ENCODE data around the gene RTKN.
A peak's percentile ranks its signal among the peaks of the same experiment; 100 is the strongest.
"Not testable (repeated sequence)": the region's sequence is repeated elsewhere in the genome, so short reads cannot be mapped to it uniquely, and the experiment has no call there.

RTKN gene

GRCh38 chr2:74439373-74439772 lies 2.4 kb downstream of the RTKN start:
- no peak for DNase-seq (ENCODE audit: low read depth, low spot score)

- DNase-seq (ENCODE audit: low read depth, low spot score): no peak
These were observed 3.5 kb downstream of the RTKN start for GRCh38 chr2:74438248-74438647.

- DNase-seq (ENCODE audit: low read depth, low spot score): no peak
These were observed 4.7 kb downstream of the RTKN start for GRCh38 chr2:74436848-74437695.

- no peak for DNase-seq (ENCODE audit: low read depth, low spot score)
These were observed 5.5 kb downstream of the RTKN start for GRCh38 chr2:74436111-74436805.

GRCh38 chr2:74430502-74430901 lies 11.2 kb downstream of the RTKN start:
- DNase-seq (ENCODE audit: low read depth, low spot score): no peak

GRCh38 chr2:74429487-74430451 lies 12.0 kb downstream of the RTKN start:
- DNase-seq (ENCODE audit: low read depth, low spot score): no peak

- DNase-seq (ENCODE audit: low read depth, low spot score): no peak
These were observed 13.1 kb downstream of the RTKN start for GRCh38 chr2:74428675-74429074.

- no peak for DNase-seq (ENCODE audit: low read depth, low spot score)
These were observed 14.2 kb downstream of the RTKN start for GRCh38 chr2:74427551-74427950.

GRCh38 chr2:74426181-74426758 lies 15.5 kb downstream of the RTKN start:
- DNase-seq (ENCODE audit: low read depth, low spot score): no peak

GRCh38 chr2:74425523-74425922 lies 16.2 kb downstream of the RTKN start:
- DNase-seq (ENCODE audit: low read depth, low spot score): no peak

- DNase-seq (ENCODE audit: low read depth, low spot score): no peak
These were observed 16.7 kb downstream of the RTKN start for GRCh38 chr2:74424995-74425406.

GRCh38 chr2:74424139-74424992 lies 17.4 kb downstream of the RTKN start:
- peak; percentile 30 for DNase-seq (ENCODE audit: low read depth, low spot score)

GRCh38 chr2:74423231-74424095 lies 18.3 kb downstream of the RTKN start:
- DNase-seq (ENCODE audit: low read depth, low spot score): no peak

- peak; percentile 93 for DNase-seq (ENCODE audit: low read depth, low spot score)
These were observed 20.4 kb downstream of the RTKN start, which contains the start of the genes C2orf81 and WDR54 for GRCh38 chr2:74421221-74421870. TSS of gene C2orf81 (minus strand) at chr2:74421619. CDS start at chr2:74421560, 59 bp downstream. TSS of gene WDR54 (plus strand) at chr2:74421730. CDS start at chr2:74422154, 424 bp downstream.

GRCh38 chr2:74420443-74421103 lies 21.2 kb downstream of the RTKN start:
- not testable (repeated sequence) for DNase-seq (ENCODE audit: low read depth, low spot score)

GRCh38 chr2:74420006-74420405 lies 21.7 kb downstream of the RTKN start:
- DNase-seq (ENCODE audit: low read depth, low spot score): no peak

- DNase-seq (ENCODE audit: low read depth, low spot score): no peak
These were observed 22.4 kb downstream of the RTKN start for GRCh38 chr2:74419345-74419744.

GRCh38 chr2:74418312-74418711 lies 23.4 kb downstream of the RTKN start:
- DNase-seq (ENCODE audit: low read depth, low spot score): no peak

Data from astrocyte of the hippocampus (primary cell).